ENCODE results near the gene MOB3B. TPM values are rescaled to one million over a fixed set of nuclear protein-coding genes. Genes with fewer than 3 reads are reported as not detected.

Gene MOB3B
- total RNA-seq, 1 donor: 0.43 TPM

GRCh38 chr9:27377147-27377807, 152.3 kb downstream of the MOB3B start:
- H3K4me3 ChIP-seq (ENCODE audit: low read depth, low read length): no peak overlapping the region
- TF ChIP-seq, protein P1, sequence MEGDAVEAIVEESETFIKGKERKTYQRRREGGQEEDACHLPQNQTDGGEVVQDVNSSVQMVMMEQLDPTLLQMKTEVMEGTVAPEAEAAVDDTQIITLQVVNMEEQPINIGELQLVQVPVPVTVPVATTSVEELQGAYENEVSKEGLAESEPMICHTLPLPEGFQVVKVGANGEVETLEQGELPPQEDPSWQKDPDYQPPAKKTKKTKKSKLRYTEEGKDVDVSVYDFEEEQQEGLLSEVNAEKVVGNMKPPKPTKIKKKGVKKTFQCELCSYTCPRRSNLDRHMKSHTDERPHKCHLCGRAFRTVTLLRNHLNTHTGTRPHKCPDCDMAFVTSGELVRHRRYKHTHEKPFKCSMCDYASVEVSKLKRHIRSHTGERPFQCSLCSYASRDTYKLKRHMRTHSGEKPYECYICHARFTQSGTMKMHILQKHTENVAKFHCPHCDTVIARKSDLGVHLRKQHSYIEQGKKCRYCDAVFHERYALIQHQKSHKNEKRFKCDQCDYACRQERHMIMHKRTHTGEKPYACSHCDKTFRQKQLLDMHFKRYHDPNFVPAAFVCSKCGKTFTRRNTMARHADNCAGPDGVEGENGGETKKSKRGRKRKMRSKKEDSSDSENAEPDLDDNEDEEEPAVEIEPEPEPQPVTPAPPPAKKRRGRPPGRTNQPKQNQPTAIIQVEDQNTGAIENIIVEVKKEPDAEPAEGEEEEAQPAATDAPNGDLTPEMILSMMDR (IDR thresholded peaks at IDR 0.05; ENCODE audit: insufficient read depth, low read depth, low read length): no peak
- peak; percentile 13 for DNase-seq (ENCODE audit: low read depth)

- no peak overlapping the region for H3K4me3 ChIP-seq (ENCODE audit: low read depth, low read length)
- DNase-seq (ENCODE audit: low read depth): no peak
- TF ChIP-seq, protein P1 (IDR thresholded peaks at IDR 0.05; ENCODE audit: insufficient read depth, low read depth, low read length): no peak
Measured at GRCh38 chr9:27373851-27374250, 155.8 kb downstream of the MOB3B start.

- TF ChIP-seq, protein P1 (IDR thresholded peaks at IDR 0.05; ENCODE audit: insufficient read depth, low read depth, low read length): no peak
Measured at GRCh38 chr9:27372615-27373014, 157.0 kb downstream of the MOB3B start.

GRCh38 chr9:27371382-27371781, 158.2 kb downstream of the MOB3B start:
- no peak for DNase-seq (ENCODE audit: low read depth)
- TF ChIP-seq, protein P1 (IDR thresholded peaks at IDR 0.05; ENCODE audit: insufficient read depth, low read depth, low read length): no peak

More at GRCh38 chr9:27372615-27373014, 157.0 kb downstream of the MOB3B start:
- peak; percentile 36 for DNase-seq (ENCODE audit: low read depth)
- no peak overlapping the region for H3K4me3 ChIP-seq (ENCODE audit: low read depth, low read length)

DNA sequence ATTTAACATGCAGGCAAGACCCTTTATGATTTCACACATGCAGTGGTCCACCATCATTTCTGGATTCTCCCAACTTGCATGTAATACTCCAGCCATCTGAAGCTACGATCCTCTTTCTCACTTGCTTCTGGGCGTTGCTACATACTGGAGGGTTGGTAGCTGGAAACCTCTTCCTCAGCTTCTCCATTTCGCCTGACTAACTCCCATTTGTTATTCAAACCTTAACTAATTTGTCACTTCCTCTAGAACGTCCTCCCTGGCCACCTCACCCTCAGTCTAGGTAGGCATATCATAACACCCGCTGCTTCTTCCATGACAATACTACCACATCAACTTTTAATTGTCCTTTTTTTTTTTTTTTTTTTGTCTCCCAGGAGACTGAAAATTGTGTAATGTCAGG, 160.0 kb downstream of the MOB3B start:
- no peak overlapping the region for H3K4me3 ChIP-seq (ENCODE audit: low read depth, low read length)
- DNase-seq (ENCODE audit: low read depth): no peak
- TF ChIP-seq, protein P1 (IDR thresholded peaks at IDR 0.05; ENCODE audit: insufficient read depth, low read depth, low read length): no peak

More at GRCh38 chr9:27371382-27371781, 158.2 kb downstream of the MOB3B start:
- H3K4me3 ChIP-seq (ENCODE audit: low read depth, low read length): no peak overlapping the region

DNA sequence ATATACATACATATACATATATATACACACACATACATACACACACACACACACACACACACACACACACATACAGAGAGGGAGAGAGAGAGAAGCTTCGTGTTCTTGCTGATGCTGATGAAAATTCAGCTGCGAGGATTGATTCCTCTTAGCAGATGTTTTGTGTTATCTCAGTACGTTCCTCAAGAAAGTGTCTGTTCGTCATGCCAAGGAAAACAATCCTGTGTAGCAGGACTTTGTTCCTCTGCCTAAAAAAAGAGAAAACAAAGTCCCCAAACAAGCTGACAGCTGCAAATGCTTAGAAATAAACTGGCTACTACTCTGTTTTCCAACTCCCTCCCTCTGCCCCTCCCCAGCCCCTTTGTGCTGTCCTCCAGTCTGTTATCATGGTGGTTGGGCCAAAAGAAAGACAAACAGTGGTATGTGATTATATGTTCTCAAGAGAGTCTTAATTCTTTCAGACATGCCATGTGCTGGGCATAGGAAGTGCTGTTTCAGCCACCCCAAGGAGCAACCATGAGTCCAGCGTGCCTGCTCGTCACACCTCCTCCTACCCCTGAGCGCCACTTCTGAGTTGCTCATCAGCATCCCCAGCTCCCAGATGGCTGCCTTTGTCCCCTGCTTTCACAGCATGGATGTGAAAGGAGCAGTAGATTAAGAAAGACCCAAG, 161.2 kb downstream of the MOB3B start:
- DNase-seq (ENCODE audit: low read depth): peak; percentile 84
- H3K4me3 ChIP-seq (ENCODE audit: low read depth, low read length): no peak overlapping the region
- TF ChIP-seq, protein P1 (IDR thresholded peaks at IDR 0.05; ENCODE audit: insufficient read depth, low read depth, low read length): no peak

Measured in fibroblast of villous mesenchyme (primary cell).